ENCODE results near the gene SLC6A8. TPM values are rescaled to one million over a fixed set of nuclear protein-coding genes. Genes with fewer than 3 reads are reported as not detected.
"Not testable (repeated sequence)": the region's sequence is repeated elsewhere in the genome, so short reads cannot be mapped to it uniquely, and the experiment has no call there.

The SLC6A8 gene
- polyA plus RNA-seq, 1 donor = 139 TPM

DNA sequence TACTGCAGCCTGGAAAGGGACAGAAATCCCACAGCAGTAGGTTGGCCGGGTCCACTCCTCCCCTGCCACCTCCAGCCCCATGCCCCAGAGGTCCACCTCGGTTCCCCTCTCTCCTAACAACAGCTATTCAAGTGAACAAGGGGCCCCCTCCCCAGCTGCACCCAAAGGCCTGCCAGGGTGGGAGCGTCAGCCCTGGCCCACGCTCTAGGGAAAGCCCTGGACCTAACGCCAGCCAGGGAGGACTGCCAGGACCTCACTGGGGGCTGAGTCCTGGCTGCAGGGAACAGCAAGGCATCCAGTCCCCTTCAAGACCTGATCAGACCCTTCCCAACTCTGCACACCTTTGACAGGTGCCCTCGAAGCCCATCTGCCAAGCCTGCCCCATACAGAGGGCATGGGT lies 13.2 kb downstream of the SLC6A8 start:
- Histone ChIP-seq H3K36me3 (ENCODE audit: control insufficient read depth, insufficient read depth, low read length) (peaks cover 36% of the 10 kb centered on the region), H3K4me1 (ENCODE audit: control insufficient read depth, insufficient read depth, low read length) (peaks cover 36% of the 10 kb centered on the region), H3K4me3 (ENCODE audit: low read length) (no peak overlapping the region), H3K27ac (ENCODE audit: low read length) (peak overlapping the region; percentile 90), H3K27me3 (ENCODE audit: control insufficient read depth, insufficient read depth, low read length) (no peaks in the 10 kb centered on the region), H3K9me3 (ENCODE audit: control insufficient read depth, low read depth, low read length) (no peaks in the 10 kb centered on the region)
- WGBS (ENCODE audit: insufficient coverage, low lambda C conversion rate) = no CpG with 5 or more reads among the region's 6 CpGs
- DNase-seq = no peak

DNA sequence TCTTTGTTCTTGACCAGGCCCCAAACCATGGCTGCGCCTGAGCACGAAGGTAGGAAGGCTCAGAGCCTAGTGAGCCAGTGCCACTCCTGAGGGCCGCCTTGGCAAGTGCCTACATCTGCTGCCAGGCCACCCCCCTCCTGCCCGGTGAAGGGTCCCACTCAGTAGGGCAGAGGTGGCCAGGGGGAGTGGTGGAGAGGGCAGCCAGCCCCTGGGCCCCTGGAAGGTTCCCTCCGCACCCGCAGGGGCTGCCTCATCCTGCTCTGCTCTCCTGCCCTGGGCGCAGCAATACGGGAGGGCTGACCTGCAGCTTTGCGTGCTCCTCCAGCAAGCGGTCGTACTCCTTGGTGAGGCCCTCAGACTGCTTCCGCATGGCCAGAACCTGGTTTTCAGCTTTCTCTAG lies 14.0 kb downstream of the SLC6A8 start:
- Histone ChIP-seq H3K4me1 (ENCODE audit: control insufficient read depth, insufficient read depth, low read length) (peaks cover 36% of the 10 kb centered on the region), H3K27ac (ENCODE audit: low read length) (no peak overlapping the region), H3K27me3 (ENCODE audit: control insufficient read depth, insufficient read depth, low read length) (no peaks in the 10 kb centered on the region), H3K4me3 (ENCODE audit: low read length) (no peak overlapping the region), H3K9me3 (ENCODE audit: control insufficient read depth, low read depth, low read length) (no peaks in the 10 kb centered on the region), H3K36me3 (ENCODE audit: control insufficient read depth, insufficient read depth, low read length) (peaks cover 35% of the 10 kb centered on the region)
- DNase-seq = no peak
- WGBS (ENCODE audit: insufficient coverage, low lambda C conversion rate) = no CpG with 5 or more reads among the region's 12 CpGs

DNA sequence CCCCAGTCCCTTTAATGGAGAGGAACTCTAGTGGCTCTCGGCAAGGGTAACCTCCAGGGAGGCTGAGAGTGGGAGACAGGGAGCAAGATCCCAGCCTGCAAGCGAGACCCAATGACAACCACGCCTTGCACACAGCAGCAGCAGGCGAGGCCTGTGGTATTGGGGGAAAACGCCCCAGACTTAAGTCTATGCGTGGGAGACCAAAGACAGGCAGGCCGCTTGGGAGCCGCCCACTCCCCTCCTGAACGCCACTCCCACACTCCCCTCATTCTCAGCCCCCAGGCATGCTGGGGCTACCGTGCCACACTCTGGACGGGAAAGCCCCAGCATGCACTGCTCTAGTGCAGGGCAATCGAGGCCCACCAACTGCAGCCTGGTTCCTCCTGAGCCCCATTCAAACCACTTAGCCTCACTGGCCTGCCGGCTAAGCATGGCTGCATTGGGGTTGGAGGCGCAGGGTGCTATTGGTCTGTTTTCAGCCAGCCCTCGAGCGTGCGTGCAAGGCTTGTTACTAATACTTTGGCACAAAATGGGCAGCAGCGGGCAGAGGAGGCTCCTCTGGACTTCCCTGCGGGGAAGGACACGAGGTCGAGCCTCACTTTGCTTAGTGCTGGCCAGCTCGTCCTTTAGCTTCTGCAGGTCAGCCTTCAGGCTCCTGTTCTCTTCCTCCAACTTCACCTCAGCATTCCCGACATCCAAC lies 14.8 kb downstream of the SLC6A8 start:
- WGBS (ENCODE audit: insufficient coverage, low lambda C conversion rate) = no CpG with 5 or more reads among the region's 23 CpGs
- Histone ChIP-seq H3K27ac (ENCODE audit: low read length) (peak overlapping the region; percentile 29), H3K36me3 (ENCODE audit: control insufficient read depth, insufficient read depth, low read length) (peaks cover 38% of the 10 kb centered on the region)

DNA sequence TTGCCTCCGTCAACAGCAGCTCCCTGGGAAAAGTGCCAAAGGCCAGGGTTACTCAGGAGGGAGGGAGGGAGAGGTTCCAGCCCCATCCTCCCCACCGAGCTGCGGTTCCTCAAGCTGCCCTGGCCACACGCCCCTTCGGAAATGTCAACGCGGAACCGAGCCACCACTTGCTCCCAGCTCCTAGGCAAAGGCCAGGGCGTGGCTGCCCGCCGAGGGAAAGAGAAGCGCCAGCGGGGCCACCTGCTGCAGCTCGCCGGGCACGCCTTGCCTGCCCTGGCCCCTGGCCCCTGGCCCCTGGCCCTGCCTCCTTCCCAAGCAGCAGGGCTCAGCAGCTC lies 15.3 kb downstream of the SLC6A8 start:
- WGBS (ENCODE audit: insufficient coverage, low lambda C conversion rate) = no CpG with 5 or more reads among the region's 16 CpGs
- peaks cover 37% of the 10 kb centered on the region for H3K4me1 ChIP-seq (ENCODE audit: control insufficient read depth, insufficient read depth, low read length)

More for the DNA sequence above, 14.8 kb downstream of the SLC6A8 start:
- Histone ChIP-seq H3K4me3 (ENCODE audit: low read length) (no peak overlapping the region), H3K4me1 (ENCODE audit: control insufficient read depth, insufficient read depth, low read length) (peaks cover 36% of the 10 kb centered on the region), H3K27me3 (ENCODE audit: control insufficient read depth, insufficient read depth, low read length) (no peaks in the 10 kb centered on the region), H3K9me3 (ENCODE audit: control insufficient read depth, low read depth, low read length) (no peaks in the 10 kb centered on the region)
- no peak for DNase-seq

DNA sequence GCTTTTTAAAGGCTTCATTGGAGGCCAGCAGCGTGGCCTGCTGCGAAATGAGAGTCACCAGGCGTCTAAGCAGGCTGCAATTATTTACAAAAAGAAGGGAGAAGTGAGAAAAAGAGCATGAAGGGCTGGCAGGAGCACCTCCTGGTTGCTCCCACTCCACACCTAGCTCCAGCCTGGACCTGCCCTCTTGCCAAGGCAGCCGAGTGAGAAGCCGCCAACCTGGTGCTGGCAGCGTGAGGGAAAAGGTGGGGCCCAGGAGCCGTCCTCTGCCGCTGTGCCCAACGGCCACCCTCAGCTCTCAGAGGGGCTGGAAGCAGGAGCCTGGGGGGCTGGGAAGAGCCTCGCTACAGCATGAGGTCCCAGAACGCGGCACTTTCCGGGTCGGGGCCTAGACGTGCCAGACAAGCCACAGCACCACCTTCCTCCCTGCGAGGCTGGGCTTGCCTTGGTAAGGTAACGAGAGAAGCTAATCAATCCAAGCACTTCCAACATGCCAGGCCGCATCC lies 16.3 kb downstream of the SLC6A8 start:
- no peak overlapping the region for H3K4me3 ChIP-seq (ENCODE audit: low read length)
- no peak for DNase-seq
- no peaks in the 10 kb centered on the region for H3K9me3 ChIP-seq (ENCODE audit: control insufficient read depth, low read depth, low read length)
- peaks cover 40% of the 10 kb centered on the region for H3K36me3 ChIP-seq (ENCODE audit: control insufficient read depth, insufficient read depth, low read length)
- no peaks in the 10 kb centered on the region for H3K27me3 ChIP-seq (ENCODE audit: control insufficient read depth, insufficient read depth, low read length)
- peaks cover 35% of the 10 kb centered on the region for H3K4me1 ChIP-seq (ENCODE audit: control insufficient read depth, insufficient read depth, low read length)
- H3K27ac ChIP-seq (ENCODE audit: low read length) = no peak overlapping the region
- WGBS (ENCODE audit: insufficient coverage, low lambda C conversion rate) = no CpG with 5 or more reads among the region's 18 CpGs

More for the DNA sequence above, 15.3 kb downstream of the SLC6A8 start:
- no peak overlapping the region for H3K4me3 ChIP-seq (ENCODE audit: low read length)
- H3K36me3 ChIP-seq (ENCODE audit: control insufficient read depth, insufficient read depth, low read length) = peaks cover 40% of the 10 kb centered on the region
- no peaks in the 10 kb centered on the region for H3K27me3 ChIP-seq (ENCODE audit: control insufficient read depth, insufficient read depth, low read length)
- H3K27ac ChIP-seq (ENCODE audit: low read length) = peak overlapping the region; percentile 29
- no peaks in the 10 kb centered on the region for H3K9me3 ChIP-seq (ENCODE audit: control insufficient read depth, low read depth, low read length)
- peak; percentile 37 to 59 for DNase-seq

DNA sequence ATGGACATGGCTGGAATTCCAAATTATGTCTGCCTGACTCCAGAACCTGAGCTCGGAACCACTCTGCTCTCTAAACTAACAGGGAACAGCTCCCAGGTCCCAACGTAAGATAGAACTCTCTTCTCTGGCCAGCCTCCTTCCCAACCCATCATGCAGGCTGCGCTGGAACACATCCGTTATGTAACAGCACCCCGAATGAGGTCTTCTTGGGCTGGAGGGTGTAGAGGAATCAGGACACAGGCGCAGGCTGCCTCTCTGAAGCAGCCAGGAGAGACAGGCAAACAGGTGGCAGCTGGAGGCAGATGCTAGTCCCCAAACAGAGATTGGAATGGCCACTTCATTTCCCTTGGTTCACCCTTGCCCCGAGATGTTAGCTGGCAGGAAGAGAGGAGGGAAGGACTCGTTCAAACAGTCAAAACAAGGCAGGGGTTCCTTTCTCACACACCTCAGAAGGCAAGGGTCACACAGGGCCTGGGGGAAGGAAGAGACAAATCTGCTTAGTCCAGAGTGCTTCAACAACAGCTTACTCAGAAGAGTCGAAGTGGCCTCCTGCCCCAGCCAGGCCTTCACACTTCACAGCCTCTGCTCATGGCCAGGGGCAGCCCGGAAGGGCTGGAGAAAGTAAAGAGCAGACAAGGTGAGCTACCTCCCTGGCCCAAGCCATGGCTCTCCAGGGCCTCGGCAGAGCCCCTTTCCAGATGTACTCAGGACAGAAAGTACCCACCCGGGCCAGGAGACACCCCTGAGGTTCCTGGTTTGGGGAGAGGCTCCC lies 17.1 kb downstream of the SLC6A8 start:
- Histone ChIP-seq H3K4me1 (ENCODE audit: control insufficient read depth, insufficient read depth, low read length) (peaks cover 32% of the 10 kb centered on the region), H3K36me3 (ENCODE audit: control insufficient read depth, insufficient read depth, low read length) (peaks cover 46% of the 10 kb centered on the region)
- WGBS (ENCODE audit: insufficient coverage, low lambda C conversion rate) = no CpG with 5 or more reads among the region's 12 CpGs
- not testable (repeated sequence) for H3K27ac ChIP-seq (ENCODE audit: low read length); DNase-seq; H3K27me3 ChIP-seq (ENCODE audit: control insufficient read depth, insufficient read depth, low read length); H3K4me3 ChIP-seq (ENCODE audit: low read length); H3K9me3 ChIP-seq (ENCODE audit: control insufficient read depth, low read depth, low read length)

DNA sequence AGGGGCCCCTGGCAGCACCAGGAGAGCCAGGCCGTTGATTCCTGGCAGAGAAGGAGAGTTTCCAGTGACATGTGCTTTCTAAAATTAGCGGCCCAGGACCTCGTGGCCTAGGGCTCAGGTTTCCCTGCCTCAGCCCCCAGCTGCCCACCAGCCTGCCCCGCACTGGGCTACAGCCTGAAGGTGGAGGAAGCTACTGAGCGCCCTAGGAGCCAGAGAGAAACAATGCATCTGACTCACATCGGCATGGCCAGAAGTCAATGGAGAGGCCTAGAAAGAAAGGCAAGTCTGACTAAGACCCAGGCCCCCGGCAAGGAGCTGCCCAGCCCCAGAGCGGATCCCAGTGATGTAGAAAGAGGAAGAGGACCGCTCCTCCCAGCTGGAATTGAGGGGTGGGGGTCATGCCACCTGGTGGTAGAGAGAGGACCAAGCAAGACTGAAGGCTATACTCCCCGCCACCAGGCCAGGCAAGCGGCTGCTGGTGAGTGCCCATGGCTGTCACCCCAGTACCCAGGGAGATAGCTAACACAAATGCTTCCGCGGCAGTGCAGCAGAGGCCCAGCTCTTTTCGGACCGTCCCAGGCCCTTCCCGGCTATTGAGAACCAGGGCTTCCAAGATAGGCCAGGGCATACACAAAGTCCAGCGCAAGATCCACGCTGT lies 17.8 kb downstream of the SLC6A8 start:
- not testable (repeated sequence) for H3K27me3 ChIP-seq (ENCODE audit: control insufficient read depth, insufficient read depth, low read length); H3K27ac ChIP-seq (ENCODE audit: low read length); DNase-seq; H3K9me3 ChIP-seq (ENCODE audit: control insufficient read depth, low read depth, low read length); H3K4me3 ChIP-seq (ENCODE audit: low read length)
- no CpG with 5 or more reads among the region's 18 CpGs for WGBS (ENCODE audit: insufficient coverage, low lambda C conversion rate)
- Histone ChIP-seq H3K36me3 (ENCODE audit: control insufficient read depth, insufficient read depth, low read length) (peaks cover 49% of the 10 kb centered on the region), H3K4me1 (ENCODE audit: control insufficient read depth, insufficient read depth, low read length) (peaks cover 25% of the 10 kb centered on the region)

DNA sequence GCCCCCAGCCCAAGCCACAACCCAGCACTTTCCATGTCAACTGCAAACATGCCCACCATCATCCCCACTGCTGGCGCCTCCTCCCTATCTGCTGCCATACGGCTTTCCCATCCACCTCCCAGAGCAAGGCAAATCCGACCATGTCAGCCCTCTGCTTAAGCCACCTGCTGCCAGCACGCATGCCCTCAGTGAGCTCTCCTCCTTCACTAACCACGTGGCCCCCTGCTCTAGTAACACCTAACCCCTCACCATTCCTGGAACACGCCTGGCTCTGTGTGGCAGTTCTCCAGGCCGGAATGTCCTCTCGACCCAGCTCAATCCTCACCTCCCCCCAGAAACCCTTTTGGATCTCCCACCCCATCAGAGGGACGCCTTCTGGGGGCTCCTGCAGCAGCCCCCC lies 19.1 kb downstream of the SLC6A8 start:
- no CpG with 5 or more reads among the region's 9 CpGs for WGBS (ENCODE audit: insufficient coverage, low lambda C conversion rate)

DNA sequence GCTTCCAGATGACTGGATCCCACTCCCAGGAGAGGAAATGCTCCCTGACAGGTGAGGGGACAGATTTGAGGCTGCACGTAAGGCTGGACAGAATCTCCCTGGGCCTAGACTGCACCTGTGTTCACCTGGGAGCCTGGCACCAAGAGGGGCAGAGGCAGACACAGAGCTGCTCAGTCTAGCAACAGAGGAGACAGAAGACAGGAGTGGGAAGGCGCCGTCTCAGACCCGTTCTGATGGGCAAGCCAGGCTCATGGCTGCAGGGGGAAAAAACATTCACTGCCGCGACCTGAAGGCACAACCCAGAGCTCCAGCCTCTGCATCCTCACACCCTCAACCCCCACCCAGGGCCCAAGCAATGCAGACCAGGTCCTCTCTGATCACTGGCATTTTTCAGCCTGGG lies 19.7 kb downstream of the SLC6A8 start:
- no peak overlapping the region for H3K27ac ChIP-seq (ENCODE audit: low read length)
- peaks cover 23% of the 10 kb centered on the region for H3K4me1 ChIP-seq (ENCODE audit: control insufficient read depth, insufficient read depth, low read length)
- WGBS (ENCODE audit: insufficient coverage, low lambda C conversion rate) = no CpG with 5 or more reads among the region's 6 CpGs
- peaks cover 43% of the 10 kb centered on the region for H3K36me3 ChIP-seq (ENCODE audit: control insufficient read depth, insufficient read depth, low read length)
- no peaks in the 10 kb centered on the region for H3K27me3 ChIP-seq (ENCODE audit: control insufficient read depth, insufficient read depth, low read length)
- no peak overlapping the region for H3K4me3 ChIP-seq (ENCODE audit: low read length)
- no peaks in the 10 kb centered on the region for H3K9me3 ChIP-seq (ENCODE audit: control insufficient read depth, low read depth, low read length)
- no peak for DNase-seq

More for the DNA sequence above, 19.1 kb downstream of the SLC6A8 start:
- H3K36me3 ChIP-seq (ENCODE audit: control insufficient read depth, insufficient read depth, low read length) = peaks cover 48% of the 10 kb centered on the region
- H3K27me3 ChIP-seq (ENCODE audit: control insufficient read depth, insufficient read depth, low read length) = no peaks in the 10 kb centered on the region
- no peak for DNase-seq
- no peak overlapping the region for H3K27ac ChIP-seq (ENCODE audit: low read length)
- H3K4me3 ChIP-seq (ENCODE audit: low read length) = no peak overlapping the region
- peaks cover 23% of the 10 kb centered on the region for H3K4me1 ChIP-seq (ENCODE audit: control insufficient read depth, insufficient read depth, low read length)
- no peaks in the 10 kb centered on the region for H3K9me3 ChIP-seq (ENCODE audit: control insufficient read depth, low read depth, low read length)

DNA sequence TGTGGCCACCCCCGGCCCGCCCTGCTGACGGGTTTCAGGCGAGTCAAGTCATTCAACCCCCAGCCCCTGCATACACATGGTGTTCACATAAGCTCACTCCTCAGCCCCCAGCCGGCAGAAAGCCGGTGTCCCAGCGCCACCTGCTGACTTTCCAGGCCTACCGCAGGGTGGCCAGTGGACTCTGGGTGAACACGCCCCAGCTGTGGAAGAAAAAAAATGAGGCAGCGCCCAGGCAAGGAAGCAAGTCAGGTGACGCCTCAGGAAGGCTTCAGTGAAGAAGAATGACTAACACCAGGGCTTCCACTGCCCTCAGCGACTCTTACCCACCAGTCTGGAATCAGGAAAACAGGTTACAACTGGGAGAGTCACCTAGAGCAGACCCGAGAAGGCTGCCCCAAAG lies 20.7 kb downstream of the SLC6A8 start:
- no peaks in the 10 kb centered on the region for H3K27me3 ChIP-seq (ENCODE audit: control insufficient read depth, insufficient read depth, low read length)
- H3K9me3 ChIP-seq (ENCODE audit: control insufficient read depth, low read depth, low read length) = no peaks in the 10 kb centered on the region
- DNase-seq = peak; percentile 84 to 87
- H3K4me3 ChIP-seq (ENCODE audit: low read length) = no peak overlapping the region
- peak overlapping the region; percentile 76 for H3K27ac ChIP-seq (ENCODE audit: low read length)
- peaks cover 41% of the 10 kb centered on the region for H3K36me3 ChIP-seq (ENCODE audit: control insufficient read depth, insufficient read depth, low read length)
- H3K4me1 ChIP-seq (ENCODE audit: control insufficient read depth, insufficient read depth, low read length) = peaks cover 16% of the 10 kb centered on the region
- WGBS (ENCODE audit: insufficient coverage, low lambda C conversion rate) = no CpG with 5 or more reads among the region's 13 CpGs
